CD4-positive, CD25-positive, alpha-beta regulatory T cell (primary cell): ENCODE measurements around the gene GOSR2. TPM values are rescaled to one million over a fixed set of nuclear protein-coding genes. Genes with fewer than 3 reads are reported as not detected.
A peak's percentile ranks its signal among the peaks of the same experiment; 100 is the strongest.

Experiments used
- ATAC-seq, 2 donors: fragments of 150-1000 bp; cut with Tn5 transposase; one replicate each; pipeline ENCODE4 v1.10.0; 2021; ENCODE audit warnings: low read depth in 2 of 2, moderate number of reproducible peaks in 2 of 2, moderate library complexity in 1 of 2
- DNase-seq, 3 donors: peaks; one replicate each; pipeline versions ENCODE4 v3.0.0 to v3.0.0-alpha.2; 2012 to 2022; ENCODE audit warnings: mixed read lengths in 1 of 3
- H3K27ac ChIP-seq: one replicate; pipeline ENCODE4 v1.7.0; 2013; ENCODE audit warnings: mild to moderate bottlenecking, low read length; ENCODE audit not compliant: insufficient read depth, poor library complexity, severe bottlenecking
- H3K27me3 ChIP-seq: one replicate; pipeline ENCODE4 v1.7.0; 2013; ENCODE audit warnings: low read length; ENCODE audit not compliant: control insufficient read depth, insufficient read depth
- H3K36me3 ChIP-seq: one replicate; pipeline ENCODE4 v1.7.0; 2013; ENCODE audit warnings: mild to moderate bottlenecking, low read length, moderate library complexity; ENCODE audit not compliant: control insufficient read depth, insufficient read depth
- H3K4me1 ChIP-seq: 2 replicates; pipeline ENCODE4 v1.7.0; 2013; ENCODE audit warnings: mild to moderate bottlenecking, low read length; ENCODE audit not compliant: insufficient read depth, control insufficient read depth, poor library complexity, severe bottlenecking
- H3K4me3 ChIP-seq: one replicate; pipeline ENCODE4 v1.7.0; 2013; ENCODE audit warnings: low read depth, mild to moderate bottlenecking, low read length, moderate library complexity
- H3K9me3 ChIP-seq, 2 experiments: 1 replicate in 1 of 2; 2 replicates in 1 of 2; pipeline ENCODE4 v1.7.0; 2013; ENCODE audit warnings: low read length in 2 of 2, mild to moderate bottlenecking in 1 of 2, moderate library complexity in 1 of 2; ENCODE audit not compliant: control insufficient read depth in 2 of 2
- H3K27ac Mint-ChIP-seq, 3 donors: one replicate each; pipeline ENCODE4 v1.8.0; 2020 to 2022; ENCODE audit warnings: mild to moderate bottlenecking in 3 of 3, mixed read lengths in 3 of 3, moderate library complexity in 2 of 3
- H3K27me3 Mint-ChIP-seq: one replicate; pipeline ENCODE4 v1.8.0; 2022; ENCODE audit warnings: mild to moderate bottlenecking, mixed read lengths
- H3K36me3 Mint-ChIP-seq: one replicate; pipeline ENCODE4 v1.8.0; 2020; ENCODE audit warnings: mixed read lengths
- H3K4me1 Mint-ChIP-seq, 4 donors: one replicate each; pipeline ENCODE4 v1.8.0; 2020 to 2022; ENCODE audit warnings: mixed read lengths in 4 of 4, mild to moderate bottlenecking in 1 of 4
- H3K4me3 Mint-ChIP-seq, 4 donors: one replicate each; pipeline ENCODE4 v1.8.0; 2020 to 2022; ENCODE audit warnings: mild to moderate bottlenecking in 4 of 4, mixed read lengths in 4 of 4, moderate library complexity in 3 of 4
- H3K9me3 Mint-ChIP-seq, 7 donors: one replicate each; pipeline ENCODE4 v1.8.0; 2020 to 2022; ENCODE audit warnings: mixed read lengths in 7 of 7, mild to moderate bottlenecking in 3 of 7, moderate library complexity in 2 of 7
- polyA plus RNA-seq, 4 donors: library from polyadenylated mRNA; unstranded; fragments of 300-500 nt; fragmentation: Illumina TruSeq; gene quantifications; one replicate each; pipeline ENCODE4 v1.2.3, GENCODE V29; 2021
- total RNA-seq: library from RNA; stranded (reverse); gene quantifications from one replicate; pipeline ENCODE4 v1.2.3, GENCODE V29; 2022

Gene GOSR2
- total and polyA plus RNA-seq, 5 donors from 2014 or later, result 39.9 to 65.4 (median 54.8) TPM

DNA sequence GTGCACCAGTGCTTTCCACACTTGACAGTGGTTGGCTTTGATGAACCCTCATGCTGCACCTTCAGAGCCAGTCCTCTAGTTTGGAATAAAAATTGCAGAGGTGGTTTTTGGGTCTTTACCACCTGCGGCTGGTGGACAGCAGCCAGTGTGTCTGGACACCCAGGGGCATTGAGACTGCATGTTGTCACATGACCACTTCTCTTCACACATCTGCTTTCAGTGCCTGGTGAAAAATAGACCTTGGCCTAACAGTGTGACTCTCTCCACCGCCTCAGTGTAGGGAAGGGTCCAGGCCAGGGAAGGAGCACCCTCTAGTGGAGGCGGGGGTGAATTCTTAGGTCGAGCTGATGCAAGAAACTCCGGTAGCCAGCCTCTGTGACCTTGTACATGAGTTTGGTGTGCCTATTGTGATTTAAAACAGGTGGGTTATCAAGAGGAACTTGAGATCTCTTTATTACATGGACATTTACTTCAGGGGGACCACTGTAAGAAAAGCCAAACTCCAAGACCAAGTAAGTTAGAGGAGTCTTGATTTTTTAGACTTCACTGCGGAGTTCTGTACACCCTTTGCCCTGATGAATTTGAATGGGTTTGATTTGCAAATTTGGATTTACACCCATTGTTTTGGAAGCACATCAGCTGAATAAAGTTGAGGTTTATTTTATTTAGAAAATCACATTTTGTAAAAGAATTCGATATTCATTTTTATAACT, 17.9 kb downstream of the GOSR2 start:
- ATAC-seq (peak; percentile 82 to 84), DNase-seq (peak; percentile 24 to 76 (median 63))
- Histone ChIP-seq H3K9me3 (no peaks in the 10 kb centered on the region), H3K27me3 (no peaks in the 10 kb centered on the region), H3K36me3 (peaks cover 49% of the 10 kb centered on the region), H3K27ac (no peak overlapping the region), H3K4me3 (no peak overlapping the region), H3K4me1 (peaks cover 7% of the 10 kb centered on the region)
- H3K4me1 Mint-ChIP-seq, result peaks cover 7 to 24% (median 9%) of the 10 kb centered on the region in 4 donors
- no peaks in the 10 kb centered on the region for H3K9me3 Mint-ChIP-seq
- no peak overlapping the region for H3K4me3 Mint-ChIP-seq
- peak overlapping the region in 1 of 3 donors; percentile 74 for H3K27ac Mint-ChIP-seq
- peaks cover 4% of the 10 kb centered on the region for H3K27me3 Mint-ChIP-seq
- peaks cover 32% of the 10 kb centered on the region for H3K36me3 Mint-ChIP-seq

DNA sequence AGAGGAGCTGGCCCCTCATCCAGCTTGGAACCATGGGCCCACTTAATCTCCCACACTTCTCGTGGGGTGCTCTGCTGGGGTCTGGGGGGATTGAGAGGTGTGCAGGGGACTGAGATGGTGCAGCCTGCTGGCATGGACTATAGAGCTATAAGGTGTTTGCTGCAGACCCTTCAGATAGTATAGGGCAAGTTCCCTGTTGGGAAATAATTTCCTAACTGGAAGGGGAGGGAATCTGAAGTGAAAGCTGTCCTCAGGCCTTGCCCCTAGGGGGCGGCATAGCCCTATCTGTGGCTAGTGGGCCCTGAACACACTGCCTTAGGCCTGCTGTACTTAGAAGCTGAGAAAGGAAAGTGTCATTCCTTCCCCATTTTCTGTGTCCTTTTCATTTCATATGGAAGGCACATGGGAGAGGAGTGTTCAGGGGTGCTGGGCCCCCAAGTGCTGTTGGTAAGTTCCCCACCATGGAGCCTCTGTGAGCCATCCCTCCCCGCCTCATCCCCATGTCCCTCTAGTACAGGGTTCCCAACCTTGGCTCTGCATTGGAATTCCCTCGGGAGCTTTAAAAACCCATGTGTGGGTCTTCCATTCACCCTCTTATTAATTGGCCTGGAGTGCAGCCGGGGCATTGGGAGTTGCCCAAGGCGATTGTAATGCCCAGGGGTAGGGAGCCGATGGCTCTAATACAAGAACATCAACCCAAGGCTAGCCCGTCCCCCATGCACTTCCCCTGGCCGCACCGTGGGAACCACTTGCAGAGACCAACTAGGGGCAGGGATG, 19.7 kb downstream of the GOSR2 start:
- no peak overlapping the region for H3K4me3 Mint-ChIP-seq
- H3K27ac Mint-ChIP-seq, result peak overlapping the region; percentile 32 to 78 (median 78)
- H3K27me3 Mint-ChIP-seq, result peaks cover 4% of the 10 kb centered on the region

DNA sequence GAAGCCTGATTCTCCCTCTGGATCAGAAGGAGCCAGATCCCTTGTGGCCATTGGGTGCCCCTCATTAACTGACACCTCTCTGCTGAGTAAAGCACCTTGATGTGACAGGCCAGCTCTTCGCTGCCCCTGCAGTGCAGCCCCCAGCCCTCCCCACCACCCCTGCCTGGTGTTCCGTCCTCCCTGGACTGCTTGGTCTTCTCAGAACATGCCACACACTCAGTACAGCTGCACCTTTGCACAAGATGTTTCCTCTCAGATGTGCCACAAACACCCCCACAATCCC, 20.2 kb downstream of the GOSR2 start:
- H3K9me3 ChIP-seq, result no peaks in the 10 kb centered on the region
- peaks cover 7% of the 10 kb centered on the region for H3K4me1 ChIP-seq
- H3K27me3 Mint-ChIP-seq, result peaks cover 4% of the 10 kb centered on the region
- no peak overlapping the region for H3K27ac ChIP-seq
- ATAC-seq (no peak), DNase-seq (no peak)
- no peaks in the 10 kb centered on the region for H3K27me3 ChIP-seq
- H3K9me3 Mint-ChIP-seq, result no peaks in the 10 kb centered on the region
- no peak overlapping the region for H3K4me3 Mint-ChIP-seq
- H3K36me3 Mint-ChIP-seq, result peaks cover 21% of the 10 kb centered on the region
- H3K36me3 ChIP-seq, result peaks cover 27% of the 10 kb centered on the region
- peaks cover 0 to 24% (median 11%) of the 10 kb centered on the region in 4 donors for H3K4me1 Mint-ChIP-seq
- H3K4me3 ChIP-seq, result no peak overlapping the region
- H3K27ac Mint-ChIP-seq, result peak overlapping the region in 2 of 3 donors; percentile 32 to 83

More for the DNA sequence above, 19.7 kb downstream of the GOSR2 start:
- Histone ChIP-seq H3K36me3 (peaks cover 33% of the 10 kb centered on the region), H3K4me3 (no peak overlapping the region), H3K27ac (no peak overlapping the region), H3K9me3 (no peaks in the 10 kb centered on the region), H3K27me3 (no peaks in the 10 kb centered on the region), H3K4me1 (peaks cover 7% of the 10 kb centered on the region)
- ATAC-seq (peak in 1 of 2 donors; percentile 32), DNase-seq (peak in 2 of 3 donors; percentile 24 to 47)
- Mint-ChIP-seq H3K4me1 (peaks cover 0 to 24% (median 11%) of the 10 kb centered on the region in 4 donors), H3K9me3 (no peaks in the 10 kb centered on the region), H3K36me3 (peaks cover 24% of the 10 kb centered on the region)

DNA sequence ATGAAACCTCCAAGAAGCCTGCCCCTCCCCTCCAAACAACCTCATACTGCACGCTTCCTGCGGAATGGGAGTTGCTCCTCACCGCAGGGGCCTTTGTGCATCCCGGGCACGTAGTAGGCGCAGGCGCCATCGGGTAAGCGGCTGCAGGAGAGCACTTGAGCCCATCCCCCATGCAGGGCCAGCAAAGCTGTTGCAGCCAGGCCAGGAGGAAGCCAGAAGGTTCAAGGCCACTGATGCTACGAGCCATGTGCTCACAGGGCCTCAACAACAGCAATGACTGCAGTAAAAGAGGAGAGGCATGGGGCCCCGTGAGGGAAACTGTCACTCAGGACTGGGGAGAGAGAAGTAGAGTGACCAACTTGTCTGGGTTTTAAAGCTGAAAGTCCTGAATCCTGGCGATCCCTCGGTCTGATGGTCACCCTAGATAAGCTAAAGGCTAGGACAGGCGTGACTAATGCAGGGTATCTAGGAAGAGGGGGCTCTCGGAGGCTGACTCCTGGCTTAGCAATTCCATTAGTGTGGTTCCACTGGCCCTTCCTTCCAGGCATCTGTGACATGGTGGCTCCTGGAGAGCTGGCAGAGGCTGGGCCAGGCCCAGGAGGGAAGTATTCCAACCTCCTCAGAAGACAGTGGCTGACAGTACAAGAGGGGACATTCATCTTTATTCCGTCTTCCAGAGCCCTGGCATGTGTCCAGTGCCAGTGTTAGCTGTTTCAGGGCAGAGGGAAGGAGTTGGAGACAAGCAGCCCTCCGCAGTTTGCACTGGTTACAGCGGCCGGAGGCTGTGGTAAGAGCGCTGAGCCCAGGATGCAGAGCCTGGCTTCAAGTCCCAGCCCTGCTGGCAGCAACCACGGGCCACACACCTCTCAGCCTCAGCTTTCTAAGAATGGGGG, 20.8 kb downstream of the GOSR2 start:
- H3K36me3 Mint-ChIP-seq, result peaks cover 16% of the 10 kb centered on the region
- no peaks in the 10 kb centered on the region for H3K9me3 ChIP-seq
- no peaks in the 10 kb centered on the region for H3K9me3 Mint-ChIP-seq
- H3K27me3 Mint-ChIP-seq, result peaks cover 4% of the 10 kb centered on the region
- peak overlapping the region in 1 of 4 donors; percentile 19 for H3K4me3 Mint-ChIP-seq
- DNase-seq (no peak), ATAC-seq (no peak)
- H3K4me3 ChIP-seq, result no peak overlapping the region
- H3K27me3 ChIP-seq, result no peaks in the 10 kb centered on the region
- H3K36me3 ChIP-seq, result peaks cover 23% of the 10 kb centered on the region
- peak overlapping the region in 2 of 3 donors; percentile 32 to 83 for H3K27ac Mint-ChIP-seq
- H3K27ac ChIP-seq, result no peak overlapping the region
- peaks cover 7% of the 10 kb centered on the region for H3K4me1 ChIP-seq
- H3K4me1 Mint-ChIP-seq, result peaks cover 0 to 24% (median 11%) of the 10 kb centered on the region in 4 donors

DNA sequence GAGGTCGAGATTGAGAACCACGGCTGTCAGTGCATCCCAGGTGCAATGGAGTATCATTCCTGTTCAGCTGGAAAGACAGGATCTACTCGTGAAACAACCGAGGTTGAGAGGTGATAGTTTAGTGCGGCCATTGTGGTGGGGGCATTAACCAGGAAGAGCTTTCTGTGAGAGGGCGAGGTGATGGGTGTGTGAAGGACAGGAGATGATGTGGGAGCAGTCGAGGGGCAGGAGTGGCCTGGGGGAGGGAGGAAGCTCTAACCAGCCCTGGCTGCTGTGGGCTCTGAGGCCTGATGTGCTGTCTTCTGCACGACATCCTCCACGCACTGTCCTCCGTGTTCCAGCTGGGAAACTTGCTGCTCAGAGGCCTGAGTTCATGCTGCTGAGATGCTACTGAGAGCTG, 22.0 kb downstream of the GOSR2 start:
- Histone ChIP-seq H3K4me3 (no peak overlapping the region), H3K36me3 (peaks cover 15% of the 10 kb centered on the region), H3K4me1 (peaks cover 7% of the 10 kb centered on the region), H3K27ac (no peak overlapping the region), H3K27me3 (no peaks in the 10 kb centered on the region), H3K9me3 (no peaks in the 10 kb centered on the region)
- Mint-ChIP-seq H3K9me3 (no peaks in the 10 kb centered on the region), H3K36me3 (peaks cover 13% of the 10 kb centered on the region), H3K27me3 (peaks cover 4% of the 10 kb centered on the region), H3K27ac (peak overlapping the region in 1 of 3 donors; percentile 41), H3K4me3 (no peak overlapping the region), H3K4me1 (peaks cover 0 to 24% (median 11%) of the 10 kb centered on the region in 4 donors)
- DNase-seq (no peak), ATAC-seq (no peak)

DNA sequence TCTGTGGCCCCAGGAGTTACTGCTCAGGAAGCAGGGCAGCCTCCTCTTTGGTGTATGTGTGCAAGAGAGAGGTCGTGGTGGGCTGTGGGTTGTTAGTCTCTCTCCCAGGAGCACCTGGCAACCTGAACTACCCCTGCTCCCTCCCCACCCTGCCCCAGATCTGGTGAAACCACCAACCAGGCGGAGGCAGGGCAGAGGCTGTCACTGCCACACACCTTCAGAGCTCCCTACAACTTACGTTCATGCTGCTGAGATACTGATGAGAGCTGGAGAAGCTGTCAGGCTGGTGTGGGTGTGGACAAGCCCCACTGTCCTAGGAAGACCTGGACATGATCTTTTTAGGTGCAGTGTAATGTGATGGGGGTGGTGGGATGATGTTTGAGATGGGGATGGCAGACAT, 24.3 kb downstream of the GOSR2 start:
- Mint-ChIP-seq H3K36me3 (peaks cover 7% of the 10 kb centered on the region), H3K4me1 (peaks cover 0 to 20% (median 11%) of the 10 kb centered on the region in 4 donors), H3K27ac (no peak overlapping the region), H3K9me3 (no peaks in the 10 kb centered on the region), H3K27me3 (peaks cover 4% of the 10 kb centered on the region), H3K4me3 (no peak overlapping the region)
- ATAC-seq (no peak), DNase-seq (no peak)
- Histone ChIP-seq H3K9me3 (no peaks in the 10 kb centered on the region), H3K4me1 (peaks cover 7% of the 10 kb centered on the region), H3K27me3 (no peaks in the 10 kb centered on the region), H3K4me3 (no peak overlapping the region), H3K36me3 (peaks cover 8% of the 10 kb centered on the region), H3K27ac (no peak overlapping the region)

DNA sequence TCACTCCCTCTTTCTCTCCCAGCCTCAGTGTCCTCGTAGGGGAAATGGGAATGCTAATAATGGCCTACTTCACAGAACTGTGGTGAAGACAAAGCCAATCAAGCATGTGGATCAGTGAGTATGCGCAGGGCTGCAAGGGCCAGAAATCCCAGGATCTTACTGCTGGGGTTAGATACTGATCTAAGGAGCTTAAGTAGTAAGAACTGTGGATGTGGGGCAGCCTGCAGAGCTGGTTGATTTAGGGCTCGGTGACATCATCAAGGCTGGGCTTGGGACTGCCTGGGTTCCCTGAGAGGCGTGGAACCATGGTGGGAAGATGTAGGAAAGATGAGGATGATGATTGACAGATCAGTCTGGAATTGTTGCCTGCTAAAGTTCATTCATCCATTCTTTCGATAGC, 25.6 kb downstream of the GOSR2 start:
- Mint-ChIP-seq H3K4me3 (no peak overlapping the region), H3K9me3 (no peaks in the 10 kb centered on the region), H3K27ac (no peak overlapping the region), H3K4me1 (peaks cover 0 to 14% (median 7%) of the 10 kb centered on the region in 4 donors), H3K27me3 (peaks cover under 1% of the 10 kb centered on the region), H3K36me3 (peaks cover 7% of the 10 kb centered on the region)
- H3K4me1 ChIP-seq, result peaks cover 6% of the 10 kb centered on the region
- no peak overlapping the region for H3K4me3 ChIP-seq
- H3K27ac ChIP-seq, result no peak overlapping the region
- no peaks in the 10 kb centered on the region for H3K9me3 ChIP-seq
- no peaks in the 10 kb centered on the region for H3K27me3 ChIP-seq
- ATAC-seq (no peak), DNase-seq (no peak)
- peaks cover 6% of the 10 kb centered on the region for H3K36me3 ChIP-seq
